GM21423 (cell line): ENCODE data around the gene DOCK1.

Experiments
- ATAC-seq: cut with Tn5 transposase; IDR thresholded peaks from one replicate; pipeline ENCODE4 v1.9.1; 2021; ENCODE audit warnings: mild to moderate bottlenecking, moderate library complexity; ENCODE audit not compliant: unreplicated experiment

The DOCK1 gene

DNA sequence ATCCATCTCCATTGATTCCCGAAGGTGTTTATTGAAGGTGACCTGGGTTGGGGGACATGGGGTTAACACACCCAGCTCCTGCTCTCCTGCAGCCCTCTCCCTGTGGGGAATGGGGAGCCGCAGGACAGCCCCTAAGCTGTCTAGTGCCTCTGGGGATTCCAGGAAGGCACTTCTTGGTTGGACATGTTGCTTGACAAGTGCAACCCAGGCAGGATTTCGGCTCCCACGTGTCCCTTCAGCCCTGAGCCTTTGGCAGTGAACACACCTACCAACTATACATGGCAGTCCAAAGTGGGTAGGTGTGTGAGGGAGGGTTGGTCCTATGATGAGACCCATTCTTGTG is 43.9 kb downstream of the DOCK1 start:
- ATAC-seq: no peak

DNA sequence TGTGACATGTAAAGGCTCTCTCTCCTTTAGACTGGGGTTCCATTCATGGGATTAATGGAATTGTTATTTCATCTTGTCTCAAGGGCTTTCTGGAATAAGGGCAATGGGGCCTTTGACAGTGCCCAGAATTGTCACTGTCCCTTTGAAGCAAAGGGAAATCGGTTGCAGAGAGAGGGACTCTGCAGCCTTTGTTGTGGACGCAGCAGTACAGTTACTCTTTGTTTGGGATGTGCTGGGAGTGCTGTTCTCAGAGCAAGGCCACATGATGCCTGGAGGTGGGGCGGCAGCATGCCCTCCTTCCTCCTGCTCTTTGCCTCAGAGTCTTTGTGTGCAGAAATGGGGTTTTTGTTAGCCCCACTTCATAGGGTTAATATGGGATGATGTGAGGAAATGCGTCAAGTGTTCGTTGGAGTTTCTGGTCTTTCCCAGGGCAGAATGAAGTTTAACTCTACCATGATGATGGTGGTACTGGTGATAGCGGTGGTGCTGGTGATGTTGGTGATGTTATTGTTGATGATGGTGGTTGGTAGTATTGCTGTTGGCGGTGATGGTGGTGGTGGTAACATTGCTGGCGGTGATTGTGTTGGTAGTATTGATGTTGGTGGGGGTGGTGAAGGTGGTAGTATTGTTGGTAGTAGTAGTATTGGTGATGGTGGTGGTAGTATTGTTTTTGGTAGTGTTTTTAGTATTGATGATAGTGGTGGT is 45.3 kb downstream of the DOCK1 start:
- no peak for ATAC-seq

DNA sequence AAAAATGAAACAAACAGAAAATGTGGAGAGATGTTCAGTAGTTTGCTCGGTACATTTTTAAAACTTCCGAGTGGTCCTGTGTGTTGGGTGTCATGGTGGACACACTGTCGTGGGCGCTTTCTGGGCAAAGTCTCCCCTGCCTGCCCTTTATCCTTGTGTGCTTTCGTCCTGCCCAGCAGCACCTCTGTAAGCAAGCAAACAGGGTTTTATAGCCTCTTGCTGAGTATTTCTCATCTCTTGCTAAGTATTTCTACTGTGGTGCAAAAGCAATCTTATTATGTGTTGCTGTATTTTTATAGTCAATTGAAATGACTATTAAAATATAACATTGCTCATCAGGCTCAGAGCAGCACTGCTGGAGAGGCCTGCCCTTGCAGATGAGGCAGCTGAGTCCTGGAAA is 48.7 kb downstream of the DOCK1 start:
- no peak for ATAC-seq

DNA sequence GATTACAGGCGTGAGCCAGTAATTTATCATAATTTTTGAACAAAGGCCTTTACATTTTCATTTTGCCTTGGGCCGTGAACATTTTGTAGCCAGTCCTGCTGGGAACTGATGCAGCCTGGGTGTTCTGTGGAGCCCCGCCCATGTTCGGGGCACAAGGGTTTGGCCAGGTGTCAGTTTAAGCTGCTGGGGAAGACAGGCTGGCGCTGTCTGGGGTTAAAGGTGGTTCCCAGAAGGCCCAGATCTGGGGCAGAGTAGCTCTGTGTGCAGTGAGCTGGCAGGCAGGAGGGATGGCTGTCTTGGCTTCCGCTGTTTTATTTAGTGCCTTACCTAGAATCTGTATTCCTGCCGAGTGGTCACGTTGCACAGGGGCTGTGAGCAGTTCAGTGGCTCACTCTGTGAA is 50.2 kb downstream of the DOCK1 start:
- ATAC-seq: no peak

DNA sequence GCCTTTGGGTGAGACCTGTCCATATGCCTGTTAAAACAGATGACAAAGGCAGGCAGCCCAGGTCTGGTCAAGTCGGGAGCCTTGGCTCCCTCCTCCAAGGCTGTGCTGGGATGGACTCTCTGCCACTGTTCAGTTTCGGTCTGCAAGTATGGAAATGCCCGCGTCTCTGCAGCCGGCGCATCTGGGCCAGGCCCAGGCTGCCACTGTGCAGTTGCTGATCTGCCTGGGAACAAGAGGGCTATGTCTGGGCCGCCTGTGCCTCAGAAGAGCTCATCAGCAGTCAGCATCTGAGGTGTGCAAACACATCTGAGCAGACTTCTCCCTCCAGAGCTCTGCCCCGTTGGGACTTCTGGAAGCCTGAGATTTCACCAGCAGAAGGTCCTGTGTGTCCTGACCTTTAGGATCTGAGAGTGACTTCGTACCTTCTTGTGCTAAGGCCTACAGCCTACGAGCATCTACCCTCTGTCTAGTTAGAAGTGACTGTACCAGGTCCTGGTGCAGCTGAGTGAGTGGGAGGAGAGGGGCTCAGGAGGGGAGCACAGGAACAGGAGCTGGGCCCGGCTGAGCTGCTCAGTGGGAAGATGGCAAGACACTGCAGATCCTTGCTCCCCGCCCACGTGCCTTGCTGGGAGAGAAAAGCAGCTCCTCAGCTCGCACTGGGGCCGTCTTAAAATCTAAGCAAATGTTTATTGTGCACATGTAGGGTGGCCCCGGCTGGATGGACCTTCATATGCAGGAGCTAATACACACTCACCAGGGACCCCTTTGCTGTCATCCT is 50.9 kb downstream of the DOCK1 start:
- ATAC-seq: no peak

DNA sequence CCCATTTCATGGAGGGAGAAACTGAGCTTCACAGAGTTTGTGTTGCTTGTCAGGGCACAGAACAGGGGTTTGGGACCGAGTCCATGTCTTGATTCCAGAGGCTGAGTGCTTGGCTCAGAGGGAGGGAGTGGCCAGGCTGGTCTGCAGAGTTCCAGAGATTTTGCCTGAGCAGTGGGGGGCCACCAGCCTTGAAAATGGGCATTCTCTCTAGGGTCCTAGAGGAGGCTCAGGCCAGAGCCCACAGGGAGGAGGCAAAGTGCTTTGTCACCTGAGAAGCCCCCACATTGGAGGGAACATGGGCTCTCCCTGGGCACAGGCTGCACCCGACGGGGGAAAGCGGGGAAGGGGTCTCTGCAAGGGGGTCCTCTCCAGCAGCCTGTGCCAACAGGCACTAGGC is 51.5 kb downstream of the DOCK1 start:
- no peak for ATAC-seq

DNA sequence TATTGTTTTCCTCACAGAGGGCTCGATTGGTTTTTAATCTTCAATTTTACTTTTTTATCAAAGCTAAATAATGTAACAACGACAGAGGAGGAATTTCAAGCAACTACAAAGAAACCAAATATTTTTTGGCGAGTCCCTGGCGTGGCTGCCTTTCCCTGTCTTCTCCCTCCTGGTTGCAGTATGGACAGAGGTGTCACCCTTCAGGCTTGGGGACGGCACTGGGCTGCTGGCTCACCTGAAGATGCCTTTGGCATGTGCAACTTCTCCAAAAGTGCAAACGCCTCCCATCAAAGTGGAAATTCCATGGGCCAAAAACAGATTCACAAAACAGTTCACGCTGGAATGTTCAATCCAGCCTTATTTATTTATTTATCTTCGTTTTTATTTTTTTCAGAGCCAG is 51.9 kb downstream of the DOCK1 start:
- no peak for ATAC-seq

DNA sequence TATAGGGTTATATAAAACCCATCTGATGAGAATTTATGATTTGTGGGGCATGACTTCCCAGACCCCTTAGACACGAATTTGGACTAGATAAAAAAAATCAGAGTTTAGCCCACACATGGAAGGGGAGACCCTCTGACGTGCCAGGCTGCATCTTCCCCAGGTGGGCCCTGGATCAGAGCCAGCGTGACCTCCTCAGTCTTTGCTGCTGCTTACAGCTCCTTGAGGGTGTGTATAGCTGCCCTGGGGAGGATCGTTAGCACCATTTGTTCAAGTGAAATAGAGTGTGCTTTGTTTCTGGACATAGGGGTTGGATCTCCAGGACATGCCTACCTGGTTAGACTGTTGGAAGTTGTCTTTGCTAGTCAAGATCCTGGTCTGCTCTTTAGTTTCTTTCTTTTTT is 54.2 kb downstream of the DOCK1 start:
- ATAC-seq: no peak

DNA sequence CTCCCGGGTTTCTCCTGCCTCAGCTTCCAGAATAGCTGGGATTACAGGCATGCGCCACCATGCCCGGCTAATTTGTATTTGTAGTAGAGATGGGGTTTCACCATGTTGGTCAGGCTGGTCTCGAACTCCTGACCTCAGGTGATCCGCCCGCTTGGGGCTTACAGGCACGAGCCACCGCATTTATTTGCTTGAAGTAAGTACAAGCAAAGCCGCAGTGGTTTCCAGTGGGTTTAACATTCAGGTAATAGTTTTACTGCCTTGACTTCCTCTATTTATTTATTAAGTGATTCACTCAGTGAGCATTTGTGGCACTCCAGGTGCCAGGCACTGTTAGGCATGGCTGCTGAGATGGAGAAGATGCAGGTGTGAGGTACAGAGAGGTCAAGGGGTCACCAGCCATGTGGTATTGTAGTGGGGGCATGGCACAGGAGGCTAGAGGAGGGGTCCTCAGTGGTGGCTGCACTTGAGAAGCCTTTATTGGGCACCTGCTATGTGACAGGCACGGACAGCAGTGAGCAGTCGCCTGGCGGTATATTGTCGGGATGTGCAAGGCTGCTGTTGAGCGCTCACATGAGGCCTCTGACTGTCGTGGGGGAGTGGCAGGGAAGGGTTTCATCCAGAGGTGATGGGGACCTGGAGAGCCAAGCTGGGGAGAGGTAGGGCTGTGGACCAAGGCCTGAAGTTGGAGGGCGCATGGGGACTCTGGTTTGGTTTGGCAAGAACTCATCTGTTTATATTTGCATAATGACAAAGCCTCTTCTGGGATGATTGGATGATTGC is 54.9 kb downstream of the DOCK1 start:
- ATAC-seq: no peak

DNA sequence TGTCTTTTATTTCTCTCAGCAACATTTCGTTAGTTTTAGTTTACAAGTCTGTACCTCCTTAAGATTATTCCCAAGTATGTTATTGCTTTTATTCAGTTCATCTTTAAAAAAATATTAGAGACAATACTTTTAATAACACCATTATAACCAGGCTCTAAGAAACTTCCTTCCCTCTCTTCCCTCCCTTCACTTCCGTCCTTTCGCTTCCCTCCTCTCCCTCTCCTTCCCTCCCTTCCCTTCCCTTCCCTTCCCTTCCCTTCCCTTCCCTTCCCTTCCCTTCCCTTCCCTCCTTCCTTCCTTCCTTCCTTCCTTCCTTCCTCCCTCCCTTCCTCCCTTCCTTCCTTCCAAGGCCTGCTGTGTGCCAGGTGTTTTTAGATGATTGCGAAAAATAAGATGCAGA is 58.1 kb downstream of the DOCK1 start:
- ATAC-seq: no peak

DNA sequence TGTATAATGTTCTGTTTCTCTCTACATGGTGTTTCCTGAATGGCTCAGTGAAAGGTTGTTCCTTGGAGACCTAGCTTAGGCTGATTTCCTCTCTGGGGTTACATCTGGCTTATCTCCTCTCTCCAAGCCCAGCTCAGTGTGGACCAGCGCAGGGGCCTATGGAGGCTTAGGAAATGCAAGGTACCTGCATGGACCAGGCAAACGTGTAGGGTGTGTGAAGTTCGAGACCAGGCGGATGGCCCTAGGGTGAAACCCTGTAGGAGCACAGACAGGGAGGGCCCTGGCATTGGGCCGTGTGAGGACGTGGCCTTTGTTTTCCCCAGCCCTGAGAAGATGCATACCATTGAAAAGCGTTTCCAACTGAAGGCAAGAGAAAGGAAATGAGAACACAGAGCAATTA is 59.0 kb downstream of the DOCK1 start:
- no peak for ATAC-seq

DNA sequence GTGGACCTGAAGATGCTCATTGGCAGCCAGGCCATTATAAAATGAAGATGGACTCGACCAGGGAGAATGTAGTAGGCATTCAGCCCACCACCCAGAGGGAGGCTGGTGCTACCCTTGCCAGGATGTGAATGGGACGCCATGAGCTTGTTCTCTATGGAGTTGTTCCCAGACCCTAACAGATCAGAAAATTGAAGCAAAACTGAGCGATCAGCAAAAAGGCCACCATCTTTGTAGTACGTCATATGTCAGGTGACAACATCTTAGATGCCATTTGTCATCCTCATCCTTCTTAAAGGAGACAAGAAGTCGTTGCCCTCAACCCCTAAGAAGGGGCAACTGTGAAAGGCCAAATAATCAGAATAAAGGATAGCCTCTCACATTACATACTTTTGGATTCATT is 61.7 kb downstream of the DOCK1 start:
- no peak for ATAC-seq

DNA sequence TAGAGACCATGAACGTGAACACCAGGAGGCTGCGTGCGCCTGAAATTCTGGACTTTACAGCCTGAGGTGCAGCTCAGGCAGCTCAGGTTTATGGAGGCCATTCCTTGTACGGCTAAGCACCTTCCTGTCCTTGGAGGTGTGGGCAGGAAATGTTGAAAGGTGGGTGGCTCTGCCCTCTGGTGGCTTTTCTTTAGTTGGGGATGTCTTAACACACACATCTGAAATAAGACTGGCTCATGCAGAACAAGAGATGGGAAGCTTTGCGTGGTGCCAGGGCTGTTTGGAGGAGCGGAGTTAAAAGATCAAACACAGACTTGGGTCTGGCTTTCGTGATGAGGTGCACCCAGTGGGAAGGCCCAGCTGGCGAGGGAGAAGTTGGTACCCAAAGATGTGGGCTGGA is 64.1 kb downstream of the DOCK1 start:
- no peak for ATAC-seq

DNA sequence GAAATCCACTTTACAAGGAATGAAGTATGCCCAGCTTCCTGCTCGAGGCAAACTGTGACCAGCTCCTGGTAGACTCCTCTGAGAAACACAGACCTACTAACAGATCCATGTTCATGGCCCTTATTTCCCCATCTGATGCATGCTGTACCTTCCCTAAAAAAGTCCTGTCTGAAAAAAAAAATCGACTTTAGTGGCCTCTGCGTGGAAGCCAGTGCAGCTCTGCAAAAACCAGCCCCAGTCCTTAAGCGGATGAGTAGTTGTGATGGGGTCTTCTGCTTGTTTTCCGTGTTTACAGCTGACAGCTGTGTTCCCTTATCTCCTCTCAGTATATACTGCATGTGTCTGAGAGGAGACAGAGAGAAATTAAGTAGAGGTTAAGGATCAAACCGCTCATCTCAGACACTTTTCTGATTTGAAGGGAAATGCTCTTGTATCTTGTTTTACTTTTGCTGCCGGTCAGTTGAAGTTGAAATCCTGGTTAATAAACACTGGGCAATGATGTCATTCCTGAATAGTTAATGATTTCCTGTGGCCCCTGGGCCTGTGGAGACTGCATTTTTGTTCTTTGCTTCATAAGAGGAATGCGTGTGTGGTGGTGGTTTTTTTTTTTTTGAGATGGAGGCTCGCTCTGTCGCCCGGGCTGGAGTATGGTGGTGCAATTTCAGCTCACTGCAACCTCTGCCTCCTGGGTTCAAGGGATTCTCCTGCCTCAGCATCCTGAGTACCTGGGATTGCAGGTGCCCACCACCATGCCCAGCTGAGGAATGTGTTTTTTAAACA is 67.6 kb downstream of the DOCK1 start:
- ATAC-seq: no peak

DNA sequence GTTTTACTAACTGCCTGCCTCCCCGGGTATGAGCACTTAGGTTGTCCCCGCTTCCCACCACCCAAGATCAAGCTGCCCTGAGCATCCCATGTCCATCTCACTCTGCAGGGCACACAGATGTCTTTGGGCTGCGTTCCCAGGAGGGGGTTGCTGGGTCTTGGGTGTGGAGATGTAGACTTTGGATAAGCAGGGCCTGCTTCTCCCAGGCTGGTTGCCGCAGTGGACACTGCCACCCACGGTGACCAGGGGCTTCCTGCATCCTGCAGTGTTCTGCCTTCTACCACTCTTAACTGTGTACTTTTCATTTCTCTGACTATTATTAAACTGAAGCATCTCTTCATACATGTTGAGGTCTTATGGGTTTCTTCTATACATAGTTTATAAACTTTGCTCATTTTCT is 70.0 kb downstream of the DOCK1 start:
- ATAC-seq: no peak

DNA sequence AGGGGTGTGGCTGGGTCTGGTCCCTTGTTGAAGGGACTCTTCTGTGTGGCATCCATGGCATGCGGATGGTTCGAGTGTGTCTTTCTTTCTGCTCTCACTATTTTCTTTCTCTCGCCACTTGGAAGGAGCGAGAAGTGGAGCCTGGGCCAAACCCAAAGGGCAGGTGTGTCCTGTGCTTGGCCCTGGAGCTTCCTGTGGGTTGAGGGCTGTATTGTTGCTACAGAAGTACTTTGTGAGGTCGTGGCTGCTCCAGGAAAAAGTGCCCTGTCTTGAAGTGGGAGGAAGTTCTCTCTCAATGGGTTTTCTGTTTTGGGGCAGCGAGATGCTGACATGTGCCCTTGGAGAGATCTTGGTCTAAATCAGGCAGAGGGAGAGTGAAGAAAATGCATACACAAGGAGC is 72.0 kb downstream of the DOCK1 start:
- no peak for ATAC-seq

DNA sequence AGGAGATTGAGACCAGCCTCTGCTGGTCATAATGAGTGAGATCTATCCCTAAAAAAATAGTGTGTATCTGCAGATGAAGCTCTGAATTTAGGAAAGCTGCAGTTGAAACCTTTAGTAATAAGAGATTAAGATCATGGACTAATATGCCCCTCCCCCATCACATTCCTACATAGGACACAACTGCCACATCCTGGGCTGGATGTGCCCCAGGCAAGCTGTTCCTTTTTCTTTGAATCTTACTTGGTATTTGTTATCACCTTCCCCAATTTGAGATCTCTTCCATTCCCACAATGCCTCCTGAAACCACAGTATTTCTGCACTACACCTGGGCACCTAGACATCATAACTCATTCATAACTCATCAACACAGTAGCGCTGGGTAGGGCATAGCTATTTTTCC is 74.1 kb downstream of the DOCK1 start:
- no peak for ATAC-seq

DNA sequence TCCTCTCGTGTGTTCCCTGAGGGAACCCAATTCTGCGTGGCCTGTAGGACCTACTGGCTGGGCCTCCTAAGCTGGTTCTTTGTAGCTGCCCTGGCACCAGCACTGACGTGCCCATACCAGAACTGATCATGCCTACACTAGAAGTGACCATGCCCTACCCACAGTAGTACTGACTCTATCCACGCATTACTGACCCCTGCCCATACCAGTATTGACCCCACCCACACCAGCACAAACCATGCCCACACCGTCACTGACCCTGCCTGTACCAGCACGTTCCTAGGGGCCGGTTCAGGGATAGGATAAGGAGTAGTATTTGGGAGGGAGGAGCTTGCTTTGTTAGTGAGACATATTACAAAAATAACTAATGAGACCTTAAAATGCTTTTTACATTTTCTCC is 88.0 kb downstream of the DOCK1 start:
- no peak for ATAC-seq

DNA sequence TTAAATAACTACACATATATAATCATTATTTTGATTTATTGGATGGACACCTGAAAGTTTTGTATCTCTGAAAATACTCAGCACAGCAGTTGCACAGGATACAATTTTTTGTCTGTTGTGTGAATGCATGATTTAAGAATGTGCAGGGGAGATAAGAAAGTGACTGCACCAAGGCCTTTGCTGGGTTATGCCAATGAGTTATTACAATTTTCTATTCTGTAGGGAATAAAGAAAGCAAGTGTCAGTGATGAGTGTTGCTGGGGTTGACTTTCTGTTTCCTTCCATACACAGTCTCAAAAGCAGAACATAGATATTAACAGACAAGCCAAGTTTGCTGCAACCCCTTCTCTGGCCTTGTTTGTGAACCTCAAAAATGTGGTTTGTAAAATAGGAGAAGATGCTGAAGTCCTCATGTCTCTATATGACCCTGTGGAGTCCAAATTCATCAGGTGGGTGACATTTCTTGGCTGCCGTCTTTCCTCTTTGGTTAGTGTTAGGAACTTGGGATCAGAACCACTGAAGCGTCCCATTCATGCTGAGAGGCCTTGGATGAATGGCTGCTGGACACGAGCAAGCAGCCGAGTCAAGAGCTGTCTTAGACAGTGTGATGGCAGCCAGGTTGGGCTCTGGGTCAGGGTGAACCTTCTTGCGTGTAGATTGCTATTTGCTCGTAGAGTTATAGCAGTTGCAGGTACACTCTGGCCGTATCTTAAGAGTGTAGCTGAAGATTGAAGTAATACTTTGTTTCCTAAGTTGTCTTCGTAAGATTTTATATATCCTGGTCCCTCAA is 92.8 kb downstream of the DOCK1 start:
- ATAC-seq: no peak

DNA sequence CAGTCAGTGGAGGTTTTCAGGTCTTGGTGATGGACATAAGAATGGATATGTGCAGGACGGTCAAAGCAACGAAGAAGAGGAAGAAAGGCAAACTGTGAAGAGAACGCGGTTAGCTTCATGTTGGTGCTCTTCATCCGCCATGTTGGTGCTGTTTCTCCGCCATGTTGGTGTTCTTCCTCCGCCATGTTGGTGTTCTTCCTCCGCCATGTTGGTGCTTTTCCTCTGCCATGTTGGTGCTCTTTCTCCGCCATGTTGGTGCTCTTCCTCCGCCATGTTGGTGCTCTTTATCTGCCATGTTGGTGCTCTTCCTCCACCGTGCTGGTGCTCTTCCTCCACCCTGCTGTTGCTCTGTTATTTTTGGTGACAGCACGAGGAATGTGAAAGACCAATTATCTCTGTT is 95.4 kb downstream of the DOCK1 start:
- ATAC-seq: no peak
